Colonic mucosa (tissue), 4 donors: ENCODE data around the gene HARBI1. TPM values are rescaled to one million over a fixed set of nuclear protein-coding genes. Genes with fewer than 3 reads are reported as not detected.

Experiments used
- DNase-seq: peaks from one replicate; pipeline ENCODE4 v3.0.0-alpha.2; 2020
- H3K27ac ChIP-seq: fragments of 200-600 bp; one replicate; pipeline ENCODE4 v1.8.0; 2021
- H3K27me3 ChIP-seq: fragments of 200-600 bp; one replicate; pipeline ENCODE4 v1.8.0; 2021
- H3K36me3 ChIP-seq: fragments of 200-600 bp; one replicate; pipeline ENCODE4 v1.8.0; 2021
- H3K4me1 ChIP-seq: fragments of 200-600 bp; one replicate; pipeline ENCODE4 v1.8.0; 2021; ENCODE audit warnings: mild to moderate bottlenecking
- H3K4me3 ChIP-seq: fragments of 200-600 bp; one replicate; pipeline ENCODE4 v1.8.0; 2021
- H3K9ac ChIP-seq, 2 donors: one replicate each; pipeline ENCODE4 v1.7.0; 2013; ENCODE audit warnings: control low read depth in 2 of 2, low read depth in 2 of 2, low read length in 2 of 2
- H3K9me3 ChIP-seq: fragments of 200-600 bp; one replicate; pipeline ENCODE4 v1.8.0; 2021
- CTCF ChIP-seq: fragments of 200-600 bp; IDR thresholded peaks from one replicate; pipeline ENCODE4 v1.8.0; 2022; ENCODE audit warnings: antibody characterized with exemption, mild to moderate bottlenecking
- intact Hi-C: fragments of 100-400 bp; cut with DNase I; formaldehyde crosslinking; loops from one replicate; pipeline ENCODE4 v1.14.1; 2022
- total RNA-seq, 2 donors: library from RNA; stranded (reverse); fragmentation: NEBNext Ultra II Directional in 1 of 2; extraction: Animal tissue kit (Norgen Biotek cat#: 25700) in 1 of 2; gene quantifications; one replicate each; pipeline ENCODE4 v1.2.1, GENCODE V29; 2021
- donor health status: healthy.
- donor health status: DM: no; HTN: no; CAD: no.
- donor health status: DM: no; HTN: no; CAD: no.

Gene HARBI1
- total RNA-seq, 2 donors from 2014 or later, result 4.5 to 5.0 TPM

- no peak for DNase-seq
- TF ChIP-seq CTCF, result no peak
- no peaks in the 10 kb centered on the region for H3K36me3 ChIP-seq
- H3K27me3 ChIP-seq, result no peaks in the 10 kb centered on the region
- peak overlapping the region; percentile 18 to 30 for H3K9ac ChIP-seq
- H3K4me1 ChIP-seq, result peaks cover 18% of the 10 kb centered on the region
- intact Hi-C loops, result no loop called here
- peak overlapping the region; percentile 80 for H3K27ac ChIP-seq
- H3K9me3 ChIP-seq, result no peaks in the 10 kb centered on the region
- no peak overlapping the region for H3K4me3 ChIP-seq
These were observed 61.6 kb downstream of the HARBI1 start for GRCh38 chr11:46555267-46556054.

GRCh38 chr11:46554213-46555147 is 62.5 kb downstream of the HARBI1 start:
- Histone ChIP-seq H3K4me1 (peaks cover 18% of the 10 kb centered on the region), H3K36me3 (no peaks in the 10 kb centered on the region), H3K27me3 (no peaks in the 10 kb centered on the region), H3K9me3 (no peaks in the 10 kb centered on the region), H3K27ac (peak overlapping the region; percentile 80), H3K9ac (peak overlapping the region; percentile 18 to 79), H3K4me3 (no peak overlapping the region)
- TF ChIP-seq CTCF, result no peak
- DNase-seq, result no peak
- intact Hi-C loops, result no loop called here

GRCh38 chr11:46553814-46554212 is 63.2 kb downstream of the HARBI1 start:
- H3K27me3 ChIP-seq, result no peaks in the 10 kb centered on the region
- no peaks in the 10 kb centered on the region for H3K9me3 ChIP-seq
- no peak overlapping the region for H3K4me3 ChIP-seq
- peak overlapping the region in 1 of 2 donors; percentile 39 for H3K9ac ChIP-seq
- TF ChIP-seq CTCF, result no peak
- peak overlapping the region; percentile 80 for H3K27ac ChIP-seq
- peaks cover 18% of the 10 kb centered on the region for H3K4me1 ChIP-seq
- no peaks in the 10 kb centered on the region for H3K36me3 ChIP-seq
- intact Hi-C loops, result no loop called here
- DNase-seq, result no peak

Other genes with a start within 250 kb of the HARBI1 start
- 10 to 100 TPM; 80.4 to 98.9 TPM for gene MDK, start 235.6 kb downstream of the HARBI1 start, total RNA-seq
- under 1 TPM; 0.42 to 0.49 TPM for gene CHRM4, start 225.5 kb downstream of the HARBI1 start, total RNA-seq
- gene AMBRA1, start 23.2 kb downstream of the HARBI1 start, total RNA-seq, result 10 to 100 TPM; 32.7 to 33.8 TPM
- 10 to 100 TPM; 58.3 to 61.3 TPM for gene ATG13, start 326 bp upstream of the HARBI1 start, total RNA-seq
- gene ARHGAP1, start 83.4 kb upstream of the HARBI1 start, total RNA-seq, result 10 to 100 TPM; 68.3 to 81.7 TPM
- 10 to 100 TPM; 11.7 to 15.5 TPM for gene ZNF408, start 83.8 kb upstream of the HARBI1 start, total RNA-seq
- 1 to 10 TPM in 1 of 2 donors, not detected in 1; 1.2 TPM for gene F2, start 102.0 kb upstream of the HARBI1 start, total RNA-seq
- 100 to 1,000 TPM in 1 of 2 donors, 10 to 100 TPM in 1; 71.2 to 105 TPM for gene CKAP5, start 229.1 kb upstream of the HARBI1 start, total RNA-seq